HepG2 (cell line): Measurements from ENCODE around the gene ASTN2. TPM values are rescaled to one million over a fixed set of nuclear protein-coding genes. Genes with fewer than 3 reads are reported as not detected.

ENCODE experiments used
- ATM ChIP-seq: fragments of 450-650 bp; IDR thresholded peaks from 2 replicates; pipeline ENCODE4 v1.7.1; 2017; ENCODE audit warnings: mild to moderate bottlenecking, borderline replicate concordance
- CENPT ChIP-seq: sonication (generic); formaldehyde crosslinking; IDR thresholded peaks from 2 replicates; pipeline ENCODE4 v1.8.0; 2022; ENCODE audit warnings: low read depth, mild to moderate bottlenecking, moderate library complexity, missing genetic modification reagents
- HMGA1 ChIP-seq: sonication (generic); formaldehyde crosslinking; conservative IDR thresholded peaks from 2 replicates; pipeline ENCODE4 v1.4.0; 2020; ENCODE audit warnings: missing genetic modification reagents
- HOXA9 ChIP-seq: sonication (generic); formaldehyde crosslinking; IDR thresholded peaks from 2 replicates; pipeline ENCODE4 v1.8.1; 2022; ENCODE audit warnings: missing genetic modification reagents, mild to moderate bottlenecking, moderate library complexity, borderline replicate concordance
- MEIS1 ChIP-seq: sonication (generic); formaldehyde crosslinking; IDR thresholded peaks from 2 replicates; pipeline ENCODE4 v1.9.0; 2021; ENCODE audit warnings: mild to moderate bottlenecking, missing genetic modification reagents, moderate library complexity, borderline replicate concordance
- MLLT10 ChIP-seq: sonication (generic); formaldehyde crosslinking; IDR thresholded peaks from 2 replicates; pipeline ENCODE4 v1.4.0; 2020; ENCODE audit warnings: missing genetic modification reagents
- STAT5B ChIP-seq: sonication (generic); formaldehyde crosslinking; IDR thresholded peaks from 2 replicates; pipeline ENCODE4 v1.4.0; 2020; ENCODE audit warnings: missing genetic modification reagents
- ZNF34 ChIP-seq: sonication (generic); formaldehyde crosslinking; IDR thresholded peaks from 2 replicates; pipeline ENCODE4 v1.4.0; 2020; ENCODE audit warnings: mild to moderate bottlenecking, missing genetic modification reagents, borderline replicate concordance
- ZNF557 ChIP-seq: sonication (generic); formaldehyde crosslinking; IDR thresholded peaks from 2 replicates; pipeline ENCODE4 v1.4.0; 2020; ENCODE audit warnings: missing genetic modification reagents
- ZNF83 ChIP-seq: sonication (generic); formaldehyde crosslinking; IDR thresholded peaks from 2 replicates; pipeline ENCODE4 v1.4.0; 2020; ENCODE audit warnings: missing genetic modification reagents, mild to moderate bottlenecking, borderline replicate concordance
- polyA plus RNA-seq, 8 experiments: library from polyadenylated mRNA; depleted of rRNA in 3 of 8; stranded (reverse) in 7 of 8; unstranded in 1 of 8; fragments of >200 nt; fragmentation: Illumina TruSeq in 4 of 8; extraction: Trizol in 4 of 8; gene quantifications; 2 replicates each; pipeline versions ENCODE4 v1.2.1 to v1.2.3, GENCODE V29; 2011 to 2016; ENCODE audit warnings: low read depth in 4 of 8, missing spikeins in 1 of 8, mixed read lengths in 1 of 8; ENCODE audit not compliant: insufficient read depth in 1 of 8
- total RNA-seq, 5 experiments: library from RNA; depleted of rRNA; stranded (reverse); fragments of >200 nt; fragmentation: Illumina TruSeq; extraction: Trizol; gene quantifications; 2 replicates each; pipeline ENCODE4 v1.2.3, GENCODE V29; 2016; ENCODE audit warnings: low read depth in 1 of 5
- TF ChIP-seq, protein P1 (sequence below): sonication (generic); formaldehyde crosslinking; IDR thresholded peaks from 2 replicates; pipeline ENCODE4 v1.5.0; 2020; ENCODE audit warnings: mild to moderate bottlenecking, missing genetic modification reagents, borderline replicate concordance
- TF ChIP-seq, protein P2 (sequence below): sonication (generic); formaldehyde crosslinking; IDR thresholded peaks from 2 replicates; pipeline ENCODE4 v1.9.0; 2021; ENCODE audit warnings: missing genetic modification reagents, borderline replicate concordance

The ASTN2 gene
- total and polyA plus RNA-seq, 2 of the 13 experiments (the other 11 are each of a cell fraction or from before 2014, with no cell fraction given): 5.2 to 13.5 TPM

GRCh38 chr9:116501871-116502270 is 913.0 kb downstream of the ASTN2 start (continued):
- TF ChIP-seq HOXA9 (CRISPR knock-in tag) (no peak), MEIS1 (no peak), HMGA1 (CRISPR knock-in tag) (no peak), STAT5B (CRISPR knock-in tag) (no peak), ZNF83 (CRISPR knock-in tag) (no peak), CENPT (CRISPR knock-in tag) (no peak), ZNF34 (CRISPR knock-in tag) (no peak), MLLT10 (CRISPR knock-in tag) (no peak), ZNF557 (no peak), ATM (no peak)
- TF ChIP-seq, protein P1, sequence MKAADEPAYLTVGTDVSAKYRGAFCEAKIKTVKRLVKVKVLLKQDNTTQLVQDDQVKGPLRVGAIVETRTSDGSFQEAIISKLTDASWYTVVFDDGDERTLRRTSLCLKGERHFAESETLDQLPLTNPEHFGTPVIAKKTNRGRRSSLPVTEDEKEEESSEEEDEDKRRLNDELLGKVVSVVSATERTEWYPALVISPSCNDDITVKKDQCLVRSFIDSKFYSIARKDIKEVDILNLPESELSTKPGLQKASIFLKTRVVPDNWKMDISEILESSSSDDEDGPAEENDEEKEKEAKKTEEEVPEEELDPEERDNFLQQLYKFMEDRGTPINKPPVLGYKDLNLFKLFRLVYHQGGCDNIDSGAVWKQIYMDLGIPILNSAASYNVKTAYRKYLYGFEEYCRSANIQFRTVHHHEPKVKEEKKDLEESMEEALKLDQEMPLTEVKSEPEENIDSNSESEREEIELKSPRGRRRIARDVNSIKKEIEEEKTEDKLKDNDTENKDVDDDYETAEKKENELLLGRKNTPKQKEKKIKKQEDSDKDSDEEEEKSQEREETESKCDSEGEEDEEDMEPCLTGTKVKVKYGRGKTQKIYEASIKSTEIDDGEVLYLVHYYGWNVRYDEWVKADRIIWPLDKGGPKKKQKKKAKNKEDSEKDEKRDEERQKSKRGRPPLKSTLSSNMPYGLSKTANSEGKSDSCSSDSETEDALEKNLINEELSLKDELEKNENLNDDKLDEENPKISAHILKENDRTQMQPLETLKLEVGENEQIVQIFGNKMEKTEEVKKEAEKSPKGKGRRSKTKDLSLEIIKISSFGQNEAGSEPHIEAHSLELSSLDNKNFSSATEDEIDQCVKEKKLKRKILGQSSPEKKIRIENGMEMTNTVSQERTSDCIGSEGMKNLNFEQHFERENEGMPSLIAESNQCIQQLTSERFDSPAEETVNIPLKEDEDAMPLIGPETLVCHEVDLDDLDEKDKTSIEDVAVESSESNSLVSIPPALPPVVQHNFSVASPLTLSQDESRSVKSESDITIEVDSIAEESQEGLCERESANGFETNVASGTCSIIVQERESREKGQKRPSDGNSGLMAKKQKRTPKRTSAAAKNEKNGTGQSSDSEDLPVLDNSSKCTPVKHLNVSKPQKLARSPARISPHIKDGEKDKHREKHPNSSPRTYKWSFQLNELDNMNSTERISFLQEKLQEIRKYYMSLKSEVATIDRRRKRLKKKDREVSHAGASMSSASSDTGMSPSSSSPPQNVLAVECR: no peak
- TF ChIP-seq, protein P2, sequence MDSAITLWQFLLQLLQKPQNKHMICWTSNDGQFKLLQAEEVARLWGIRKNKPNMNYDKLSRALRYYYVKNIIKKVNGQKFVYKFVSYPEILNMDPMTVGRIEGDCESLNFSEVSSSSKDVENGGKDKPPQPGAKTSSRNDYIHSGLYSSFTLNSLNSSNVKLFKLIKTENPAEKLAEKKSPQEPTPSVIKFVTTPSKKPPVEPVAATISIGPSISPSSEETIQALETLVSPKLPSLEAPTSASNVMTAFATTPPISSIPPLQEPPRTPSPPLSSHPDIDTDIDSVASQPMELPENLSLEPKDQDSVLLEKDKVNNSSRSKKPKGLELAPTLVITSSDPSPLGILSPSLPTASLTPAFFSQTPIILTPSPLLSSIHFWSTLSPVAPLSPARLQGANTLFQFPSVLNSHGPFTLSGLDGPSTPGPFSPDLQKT (CRISPR knock-in tag): no peak
- TF ChIP-seq, all 625 proteins: peak for 0
